SK-N-SH (cell line): ENCODE data around the gene ZNF836. TPM values are rescaled to one million over a fixed set of nuclear protein-coding genes. Genes with fewer than 3 reads are reported as not detected.

Experiments
- CTCF ChIA-PET: fragments of 300-600, 350-600 bp; formaldehyde crosslinking; extraction: SDS; loops from one replicate; lab custom pipeline; 2021; lab: Yijun Ruan, JAX
- POLR2A ChIA-PET: fragments of 350-600 bp; sonication (Branson Sonifier 250); formaldehyde crosslinking; extraction: SDS; loops from one replicate; lab custom pipeline; 2020; ENCODE audit warnings: antibody characterized with exemption, inconsistent platforms; lab: Yijun Ruan, JAX
- DNase-seq: peaks from one replicate; pipeline ENCODE4 v3.0.0; 2012
- H2AFZ ChIP-seq: fragments of 200-600 bp; sonication (generic); 2 replicates; pipeline ENCODE4 v1.8.1; 2016; ENCODE audit warnings: antibody characterized with exemption, mild to moderate bottlenecking, low read depth
- H3F3A ChIP-seq: fragments of 200-600 bp; sonication (generic); replicated peaks from 2 replicates; pipeline ENCODE3; 2016; ENCODE audit warnings: antibody characterized with exemption, mild to moderate bottlenecking; ENCODE audit not compliant: insufficient read depth
- H3K27ac ChIP-seq, 2 experiments: fragments of 200-500 bp in 1 of 2; fragments of 200-600 bp in 1 of 2; sonication (Bioruptor generic) in 1 of 2; sonication (generic), shearing (Covaris generic) in 1 of 2; 2 replicates each; pipeline versions ENCODE4 v1.5.1 to v1.6.1; 2014 to 2016; ENCODE audit warnings: low read depth in 2 of 2, inconsistent platforms in 1 of 2, low read length in 1 of 2, mild to moderate bottlenecking in 1 of 2, mixed read lengths in 1 of 2
- H3K27me3 ChIP-seq: fragments of 200-600 bp; sonication (generic), shearing (Covaris generic); 2 replicates; pipeline ENCODE4 v1.6.1; 2016; ENCODE audit warnings: mixed run types; ENCODE audit not compliant: insufficient read depth
- H3K36me3 ChIP-seq, 2 experiments: fragments of 200-500 bp in 1 of 2; fragments of 200-600 bp in 1 of 2; sonication (Bioruptor generic) in 1 of 2; sonication (generic) in 1 of 2; replicated peaks in 1 of 2; 2 replicates each; pipeline versions ENCODE3 to v1.5.1; 2014 to 2016; ENCODE audit warnings: low read length in 1 of 2, mild to moderate bottlenecking in 1 of 2; ENCODE audit not compliant: insufficient read depth in 2 of 2, control insufficient read depth in 1 of 2
- H3K4me1 ChIP-seq, 2 experiments: fragments of 200-500 bp in 1 of 2; fragments of 200-600 bp in 1 of 2; sonication (Bioruptor generic) in 1 of 2; sonication (generic), shearing (Covaris generic) in 1 of 2; 2 replicates each; pipeline versions ENCODE4 v1.5.1 to v1.6.1; 2014 to 2016; ENCODE audit warnings: low read depth in 1 of 2, low read length in 1 of 2, mixed run types in 1 of 2; ENCODE audit not compliant: insufficient read depth in 2 of 2, control insufficient read depth in 1 of 2
- H3K4me2 ChIP-seq: fragments of 200-600 bp; sonication (generic), shearing (Covaris generic); 2 replicates; pipeline ENCODE4 v1.6.1; 2017; ENCODE audit warnings: mixed run types
- H3K4me3 ChIP-seq, 2 experiments: fragments of 200-500 bp in 1 of 2; fragments of 200-600 bp in 1 of 2; sonication (Bioruptor generic) in 1 of 2; sonication (generic), shearing (Covaris generic) in 1 of 2; 2 replicates each; pipeline versions ENCODE4 v1.5.1 to v1.8.1; 2014 to 2016; ENCODE audit warnings: low read depth in 2 of 2, inconsistent platforms in 1 of 2, low read length in 1 of 2, mild to moderate bottlenecking in 1 of 2, mixed read lengths in 1 of 2, moderate library complexity in 1 of 2
- H3K79me2 ChIP-seq: fragments of 200-600 bp; sonication (generic); 2 replicates; pipeline ENCODE4 v1.8.1; 2017; ENCODE audit warnings: mild to moderate bottlenecking; ENCODE audit not compliant: insufficient read depth
- H3K9ac ChIP-seq: fragments of 200-600 bp; sonication (generic); 2 replicates; pipeline ENCODE4 v1.6.1; 2017; ENCODE audit warnings: mixed run types
- H3K9me2 ChIP-seq: fragments of 200-600 bp; sonication (generic); 2 replicates; pipeline ENCODE4 v1.6.1; 2017; ENCODE audit warnings: mixed run types
- H3K9me3 ChIP-seq: fragments of 200-600 bp; sonication (generic); 2 replicates; pipeline ENCODE4 v1.6.1; 2017; ENCODE audit warnings: mixed run types, mild to moderate bottlenecking, moderate library complexity
- H4K20me1 ChIP-seq: fragments of 200-600 bp; sonication (generic); 2 replicates; pipeline ENCODE4 v1.6.1; 2017; ENCODE audit warnings: mild to moderate bottlenecking, mixed run types; ENCODE audit not compliant: insufficient read depth
- EZH2phosphoT487 ChIP-seq: fragments of 200-600 bp; sonication (generic); IDR thresholded peaks from 2 replicates; pipeline ENCODE4 v1.6.1; 2017; ENCODE audit warnings: low read depth, mixed run types, mild to moderate bottlenecking, antibody characterized with exemption, moderate library complexity, borderline replicate concordance
- FOSL2 ChIP-seq: IDR thresholded peaks from 2 replicates; pipeline ENCODE4 v1.4.0; 2012; ENCODE audit warnings: low read depth, mild to moderate bottlenecking, moderate library complexity, borderline replicate concordance
- FOXJ3 ChIP-seq: sonication (generic); formaldehyde crosslinking; IDR thresholded peaks from 2 replicates; pipeline ENCODE4 v1.5.1; 2020; ENCODE audit warnings: mild to moderate bottlenecking, missing genetic modification reagents
- FOXM1 ChIP-seq: IDR thresholded peaks from 2 replicates; pipeline ENCODE4 v1.4.0; 2012; ENCODE audit warnings: low read depth, mild to moderate bottlenecking
- GABPA ChIP-seq: IDR thresholded peaks from 2 replicates; pipeline ENCODE4 v1.4.0; 2012; ENCODE audit warnings: low read depth, mild to moderate bottlenecking
- JUND ChIP-seq: IDR thresholded peaks from 2 replicates; pipeline ENCODE4 v1.4.0; 2012
- MXI1 ChIP-seq: IDR thresholded peaks from 2 replicates; pipeline ENCODE4 v1.6.1; 2012; ENCODE audit warnings: mild to moderate bottlenecking, low read depth, low read length, improper control_type of control experiment
- NFIC ChIP-seq: IDR thresholded peaks from 2 replicates; pipeline ENCODE4 v1.4.0; 2012; ENCODE audit warnings: borderline replicate concordance
- NRF1 ChIP-seq: IDR thresholded peaks from 2 replicates; pipeline ENCODE4 v1.6.1; 2012; ENCODE audit warnings: low read depth, mild to moderate bottlenecking, low read length
- POLR2AphosphoS5 ChIP-seq: IDR thresholded peaks from 2 replicates; pipeline ENCODE4 v1.6.1; 2012; ENCODE audit warnings: low read depth, low read length
- RAD21 ChIP-seq: IDR thresholded peaks from 2 replicates; pipeline ENCODE4 v1.6.1; 2012; ENCODE audit warnings: mild to moderate bottlenecking, low read length
- RFX5 ChIP-seq: IDR thresholded peaks from 2 replicates; pipeline ENCODE4 v1.6.1; 2012; ENCODE audit warnings: mild to moderate bottlenecking, improper control_type of control experiment, low read length
- RXRA ChIP-seq: IDR thresholded peaks from 2 replicates; pipeline ENCODE4 v1.4.0; 2012; ENCODE audit warnings: low read depth, mild to moderate bottlenecking, borderline replicate concordance
- SIN3A ChIP-seq: IDR thresholded peaks from 2 replicates; pipeline ENCODE4 v1.6.1; 2012; ENCODE audit warnings: low read depth, mild to moderate bottlenecking, low read length, moderate library complexity, borderline replicate concordance
- SMC3 ChIP-seq: IDR thresholded peaks from 2 replicates; pipeline ENCODE4 v1.6.1; 2012; ENCODE audit warnings: low read depth, low read length, improper control_type of control experiment
- TAF1 ChIP-seq: IDR thresholded peaks from 2 replicates; pipeline ENCODE4 v1.6.1; 2012; ENCODE audit warnings: low read depth, mild to moderate bottlenecking, low read length, moderate library complexity, borderline replicate concordance
- WGBS: methylation state at CpG from one replicate; pipeline ENCODE4 v1.1.6; 2017; ENCODE audit warnings: low lambda C conversion rate; 5-methylcytosine and 5-hydroxymethylcytosine counted together
- polyA plus RNA-seq, 3 experiments: library from polyadenylated mRNA; depleted of rRNA; stranded (reverse); fragments of >200 nt; gene quantifications; 2 replicates each; pipeline ENCODE4 v1.2.3, GENCODE V29; 2012
- TF ChIP-seq, protein P1 (sequence below): fragments of 200-600 bp; sonication (generic); IDR thresholded peaks from 2 replicates; pipeline ENCODE4 v1.6.1; 2017; ENCODE audit warnings: antibody characterized with exemption, mild to moderate bottlenecking, moderate library complexity
- TF ChIP-seq, protein P2 (sequence below): IDR thresholded peaks from 2 replicates; pipeline ENCODE4 v1.4.0; 2012; ENCODE audit warnings: low read depth, borderline replicate concordance
- TF ChIP-seq, protein P3 (sequence below): IDR thresholded peaks from 2 replicates; pipeline ENCODE4 v1.4.0; 2012; ENCODE audit warnings: low read depth, borderline replicate concordance
- TF ChIP-seq, protein P4 (sequence below): IDR thresholded peaks from 2 replicates; pipeline ENCODE4 v1.4.0; 2012; ENCODE audit warnings: low read depth

The ZNF836 gene
- polyA plus RNA-seq, 1 of the 3 experiments (the other 2 are of a cell fraction): 2.3 TPM

DNA sequence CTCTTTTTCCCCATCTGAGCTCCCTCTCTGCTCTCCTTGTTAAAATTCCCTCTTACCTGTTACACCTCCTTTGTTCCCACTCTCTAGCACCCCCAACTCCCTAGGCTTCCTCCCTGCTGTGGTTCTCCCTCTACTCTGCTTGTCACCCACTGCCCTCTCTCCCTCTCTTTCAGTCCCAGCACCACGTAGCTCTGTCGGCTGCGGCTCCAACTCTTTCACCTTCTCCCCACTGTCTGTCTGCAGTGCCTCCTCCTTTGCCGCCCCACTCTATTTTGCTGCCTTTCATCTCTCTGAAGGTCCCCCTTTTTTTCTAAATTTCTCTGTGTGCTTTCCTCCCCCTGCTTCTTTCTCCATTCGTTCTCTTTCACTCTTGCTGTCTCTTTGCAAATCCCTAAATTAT, 1.1 kb downstream of the ZNF836 start:
- ChIA-PET CTCF (interaction anchor here (2.1 to 2.6 kb wide), 2 partner anchors 19 to 67 kb away, joined by 5 to 7 read pairs; partner anchors contain the start of gene PPP2R1A), POLR2A (interaction anchor here (2.0 kb wide), 1 partner anchor 19 kb away, joined by 13 read pairs; the partner anchor contains the start of gene PPP2R1A)
- Histone ChIP-seq H3K27ac (no peak overlapping the region), H4K20me1 (no peaks in the 10 kb centered on the region), H3K36me3 (peaks cover 9 to 30% of the 10 kb centered on the region in 2 experiments), H3K9me2 (no peaks in the 10 kb centered on the region)
- TF ChIP-seq SMC3 (no peak), RXRA (no peak), GABPA (no peak), FOXM1 (no peak), FOSL2 (no peak), POLR2AphosphoS5 (no peak), SIN3A (no peak), EZH2phosphoT487 (no peak), RFX5 (no peak), FOXJ3 (no peak), NRF1 (no peak), TAF1 (no peak), RAD21 (no peak), MXI1 (no peak), NFIC (no peak), JUND (no peak)
- TF ChIP-seq, protein P1, sequence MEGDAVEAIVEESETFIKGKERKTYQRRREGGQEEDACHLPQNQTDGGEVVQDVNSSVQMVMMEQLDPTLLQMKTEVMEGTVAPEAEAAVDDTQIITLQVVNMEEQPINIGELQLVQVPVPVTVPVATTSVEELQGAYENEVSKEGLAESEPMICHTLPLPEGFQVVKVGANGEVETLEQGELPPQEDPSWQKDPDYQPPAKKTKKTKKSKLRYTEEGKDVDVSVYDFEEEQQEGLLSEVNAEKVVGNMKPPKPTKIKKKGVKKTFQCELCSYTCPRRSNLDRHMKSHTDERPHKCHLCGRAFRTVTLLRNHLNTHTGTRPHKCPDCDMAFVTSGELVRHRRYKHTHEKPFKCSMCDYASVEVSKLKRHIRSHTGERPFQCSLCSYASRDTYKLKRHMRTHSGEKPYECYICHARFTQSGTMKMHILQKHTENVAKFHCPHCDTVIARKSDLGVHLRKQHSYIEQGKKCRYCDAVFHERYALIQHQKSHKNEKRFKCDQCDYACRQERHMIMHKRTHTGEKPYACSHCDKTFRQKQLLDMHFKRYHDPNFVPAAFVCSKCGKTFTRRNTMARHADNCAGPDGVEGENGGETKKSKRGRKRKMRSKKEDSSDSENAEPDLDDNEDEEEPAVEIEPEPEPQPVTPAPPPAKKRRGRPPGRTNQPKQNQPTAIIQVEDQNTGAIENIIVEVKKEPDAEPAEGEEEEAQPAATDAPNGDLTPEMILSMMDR: no peak
- TF ChIP-seq, protein P2, sequence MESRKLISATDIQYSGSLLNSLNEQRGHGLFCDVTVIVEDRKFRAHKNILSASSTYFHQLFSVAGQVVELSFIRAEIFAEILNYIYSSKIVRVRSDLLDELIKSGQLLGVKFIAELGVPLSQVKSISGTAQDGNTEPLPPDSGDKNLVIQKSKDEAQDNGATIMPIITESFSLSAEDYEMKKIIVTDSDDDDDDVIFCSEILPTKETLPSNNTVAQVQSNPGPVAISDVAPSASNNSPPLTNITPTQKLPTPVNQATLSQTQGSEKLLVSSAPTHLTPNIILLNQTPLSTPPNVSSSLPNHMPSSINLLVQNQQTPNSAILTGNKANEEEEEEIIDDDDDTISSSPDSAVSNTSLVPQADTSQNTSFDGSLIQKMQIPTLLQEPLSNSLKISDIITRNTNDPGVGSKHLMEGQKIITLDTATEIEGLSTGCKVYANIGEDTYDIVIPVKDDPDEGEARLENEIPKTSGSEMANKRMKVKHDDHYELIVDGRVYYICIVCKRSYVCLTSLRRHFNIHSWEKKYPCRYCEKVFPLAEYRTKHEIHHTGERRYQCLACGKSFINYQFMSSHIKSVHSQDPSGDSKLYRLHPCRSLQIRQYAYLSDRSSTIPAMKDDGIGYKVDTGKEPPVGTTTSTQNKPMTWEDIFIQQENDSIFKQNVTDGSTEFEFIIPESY: no peak
- TF ChIP-seq, protein P3, sequence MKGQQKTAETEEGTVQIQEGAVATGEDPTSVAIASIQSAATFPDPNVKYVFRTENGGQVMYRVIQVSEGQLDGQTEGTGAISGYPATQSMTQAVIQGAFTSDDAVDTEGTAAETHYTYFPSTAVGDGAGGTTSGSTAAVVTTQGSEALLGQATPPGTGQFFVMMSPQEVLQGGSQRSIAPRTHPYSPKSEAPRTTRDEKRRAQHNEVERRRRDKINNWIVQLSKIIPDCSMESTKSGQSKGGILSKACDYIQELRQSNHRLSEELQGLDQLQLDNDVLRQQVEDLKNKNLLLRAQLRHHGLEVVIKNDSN: no peak
- TF ChIP-seq, protein P4, sequence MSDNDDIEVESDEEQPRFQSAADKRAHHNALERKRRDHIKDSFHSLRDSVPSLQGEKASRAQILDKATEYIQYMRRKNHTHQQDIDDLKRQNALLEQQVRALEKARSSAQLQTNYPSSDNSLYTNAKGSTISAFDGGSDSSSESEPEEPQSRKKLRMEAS: no peak
- TF ChIP-seq, all 33 proteins: peak for 0
- Histone ChIP-seq H3K4me2 (peak overlapping the region; percentile 89), H2AFZ (peak overlapping the region; percentile 98), H3K9me3 (no peaks in the 10 kb centered on the region), H3K79me2 (no peaks in the 10 kb centered on the region), H3F3A (no peaks in the 10 kb centered on the region), H3K4me3 (peak overlapping the region; percentile 72 to 76), H3K4me1 (peaks cover 0 to 12% of the 10 kb centered on the region in 2 experiments; a peak in 1 of 4 replicates), H3K9ac (peak overlapping the region; percentile 72; the same call in 1 of the 2 replicates), H3K27me3 (no peaks in the 10 kb centered on the region)
- 30% methylated on average over 5 of the region's 5 CpGs for WGBS
- DNase-seq: no peak
